DND-41 (cell line): ENCODE measurements around the gene ZNF3.

ENCODE experiments used
- ATAC-seq: fragments of 200-7000 bp; cut with Tn5 transposase; 3 replicates; pipeline ENCODE4 v1.9.1; 2021; ENCODE audit warnings: low read depth; ENCODE audit not compliant: insufficient read depth
- DNase-seq: peaks from one replicate; pipeline ENCODE4 v3.0.0-alpha.2; 2020
- H2AFZ ChIP-seq: 2 replicates; pipeline ENCODE4 v1.6.0; 2012; ENCODE audit warnings: low read depth, low read length
- H3K27ac ChIP-seq: 2 replicates; pipeline ENCODE4 v1.5.1; 2012; ENCODE audit warnings: low read length, inconsistent platforms
- H3K27me3 ChIP-seq: fragments of 200-600 bp; sonication (generic); 2 replicates; pipeline ENCODE4 v1.6.0; 2012; ENCODE audit warnings: low read length, mild to moderate bottlenecking, inconsistent platforms; ENCODE audit not compliant: insufficient read depth, poor library complexity
- H3K36me3 ChIP-seq: 2 replicates; pipeline ENCODE4 v1.5.1; 2012; ENCODE audit warnings: low read length, inconsistent platforms; ENCODE audit not compliant: insufficient read depth
- H3K4me1 ChIP-seq: 2 replicates; pipeline ENCODE4 v1.5.1; 2012; ENCODE audit warnings: mild to moderate bottlenecking, low read length; ENCODE audit not compliant: insufficient read depth
- H3K4me2 ChIP-seq: 2 replicates; pipeline ENCODE4 v1.6.0; 2012; ENCODE audit warnings: mild to moderate bottlenecking, moderate library complexity, low read length, inconsistent platforms; ENCODE audit not compliant: insufficient read depth
- H3K4me3 ChIP-seq, 2 experiments: fragments of 200-600 bp in 1 of 2; shearing (Covaris generic) in 1 of 2; 2 replicates each; pipeline ENCODE4 v1.5.1; 2012 to 2016; ENCODE audit warnings: inconsistent platforms in 2 of 2, low read length in 2 of 2, mild to moderate bottlenecking in 2 of 2, low read depth in 1 of 2, moderate library complexity in 1 of 2
- H3K79me2 ChIP-seq: 2 replicates; pipeline ENCODE4 v1.6.0; 2012; ENCODE audit warnings: low read length, inconsistent platforms; ENCODE audit not compliant: insufficient read depth
- H3K9ac ChIP-seq: 2 replicates; pipeline ENCODE4 v1.6.0; 2012; ENCODE audit warnings: low read depth, mild to moderate bottlenecking, inconsistent platforms, low read length, moderate library complexity
- H3K9me3 ChIP-seq: 2 replicates; pipeline ENCODE4 v1.5.1; 2012; ENCODE audit warnings: low read length, moderate library complexity, mild to moderate bottlenecking, inconsistent platforms; ENCODE audit not compliant: insufficient read depth, severe bottlenecking
- H4K20me1 ChIP-seq: 2 replicates; pipeline ENCODE4 v1.6.0; 2012; ENCODE audit warnings: low read length; ENCODE audit not compliant: insufficient read depth
- CTCF ChIP-seq: IDR thresholded peaks from 2 replicates; pipeline ENCODE4 v1.5.1; 2012; ENCODE audit warnings: borderline replicate concordance, low read length, moderate library complexity, mild to moderate bottlenecking; ENCODE audit not compliant: poor library complexity, severe bottlenecking; ENCODE audit errors: extremely low read depth
- EZH2 ChIP-seq: IDR thresholded peaks from 3 replicates; pipeline ENCODE4 v1.6.1; 2012; ENCODE audit warnings: borderline replicate concordance, low read depth, mild to moderate bottlenecking, moderate library complexity, low read length, inconsistent platforms; ENCODE audit not compliant: severe bottlenecking

Gene ZNF3

GRCh38 chr7:100093925-100094486, 12.5 kb upstream of the ZNF3 start:
- ATAC-seq (peak; percentile 6; the same call in 1 of the 3 replicates), DNase-seq (no peak)
- Histone ChIP-seq H4K20me1 (peaks cover 72% of the 10 kb centered on the region), H3K4me2 (no peak overlapping the region), H3K4me3 (no peak overlapping the region), H3K4me1 (peaks cover 55% of the 10 kb centered on the region), H3K27ac (no peak overlapping the region), H2AFZ (no peak overlapping the region), H3K36me3 (peaks cover 88% of the 10 kb centered on the region), H3K9ac (no peak overlapping the region), H3K9me3 (no peaks in the 10 kb centered on the region), H3K79me2 (peaks cover 63% of the 10 kb centered on the region), H3K27me3 (no peaks in the 10 kb centered on the region)
- no peak for TF ChIP-seq EZH2
- TF ChIP-seq CTCF: no peak

GRCh38 chr7:100093498-100093897, 12.0 kb upstream of the ZNF3 start:
- no peak overlapping the region for H3K27ac ChIP-seq
- H3K9ac ChIP-seq: no peak overlapping the region
- H3K4me1 ChIP-seq: peaks cover 52% of the 10 kb centered on the region
- ATAC-seq (no peak), DNase-seq (no peak)
- TF ChIP-seq EZH2 (no peak), CTCF (no peak)
- peaks cover 83% of the 10 kb centered on the region for H3K36me3 ChIP-seq
- no peaks in the 10 kb centered on the region for H3K9me3 ChIP-seq
- H4K20me1 ChIP-seq: peaks cover 66% of the 10 kb centered on the region
- H3K4me3 ChIP-seq: no peak overlapping the region
- no peak overlapping the region for H3K4me2 ChIP-seq
- H3K79me2 ChIP-seq: peaks cover 62% of the 10 kb centered on the region
- H3K27me3 ChIP-seq: no peaks in the 10 kb centered on the region
- no peak overlapping the region for H2AFZ ChIP-seq

GRCh38 chr7:100093054-100093453, 11.5 kb upstream of the ZNF3 start:
- Histone ChIP-seq H4K20me1 (peaks cover 62% of the 10 kb centered on the region), H3K36me3 (peaks cover 79% of the 10 kb centered on the region), H3K9me3 (no peaks in the 10 kb centered on the region), H3K4me2 (no peak overlapping the region), H3K4me1 (peaks cover 52% of the 10 kb centered on the region), H3K27ac (no peak overlapping the region), H3K79me2 (peaks cover 62% of the 10 kb centered on the region), H3K4me3 (no peak overlapping the region), H2AFZ (no peak overlapping the region), H3K9ac (no peak overlapping the region), H3K27me3 (no peaks in the 10 kb centered on the region)
- DNase-seq (no peak), ATAC-seq (no peak)
- TF ChIP-seq CTCF (no peak), EZH2 (no peak)
